GM19239 (cell line): ENCODE data around the gene GRK6.
A peak's percentile ranks its signal among the peaks of the same experiment; 100 is the strongest.

Experiments used
- DNase-seq: peaks from one replicate; pipeline ENCODE4 v3.0.0; 2011; ENCODE audit warnings: low spot score; ENCODE audit not compliant: insufficient read length
- FAIRE-seq: peaks from 2 replicates; lab custom pipeline; 2011; peaks lifted over from hg19 to GRCh38; lab: Jason Lieb, UNC

Gene GRK6

DNA sequence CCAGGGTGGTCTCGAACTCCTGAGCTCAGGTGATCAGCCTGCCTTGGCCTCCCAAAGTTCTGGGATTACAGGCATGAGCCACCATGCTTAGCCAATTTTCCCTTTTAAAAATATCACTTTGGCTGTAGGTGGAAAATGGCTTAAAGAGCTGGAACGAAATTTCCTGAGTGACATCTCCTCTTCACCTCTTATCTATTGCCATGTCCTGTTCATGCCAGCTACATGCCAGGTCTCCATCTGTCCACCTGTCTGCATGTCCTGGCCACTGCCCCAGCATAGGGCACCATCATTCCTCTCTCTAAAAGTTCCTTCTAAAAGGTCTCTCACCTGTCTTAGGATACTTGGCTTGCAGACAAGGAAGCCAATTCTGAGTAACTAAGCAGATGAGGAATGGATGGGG is 2.8 kb upstream of the GRK6 start:
- FAIRE-seq (no peak), DNase-seq (no peak)

DNA sequence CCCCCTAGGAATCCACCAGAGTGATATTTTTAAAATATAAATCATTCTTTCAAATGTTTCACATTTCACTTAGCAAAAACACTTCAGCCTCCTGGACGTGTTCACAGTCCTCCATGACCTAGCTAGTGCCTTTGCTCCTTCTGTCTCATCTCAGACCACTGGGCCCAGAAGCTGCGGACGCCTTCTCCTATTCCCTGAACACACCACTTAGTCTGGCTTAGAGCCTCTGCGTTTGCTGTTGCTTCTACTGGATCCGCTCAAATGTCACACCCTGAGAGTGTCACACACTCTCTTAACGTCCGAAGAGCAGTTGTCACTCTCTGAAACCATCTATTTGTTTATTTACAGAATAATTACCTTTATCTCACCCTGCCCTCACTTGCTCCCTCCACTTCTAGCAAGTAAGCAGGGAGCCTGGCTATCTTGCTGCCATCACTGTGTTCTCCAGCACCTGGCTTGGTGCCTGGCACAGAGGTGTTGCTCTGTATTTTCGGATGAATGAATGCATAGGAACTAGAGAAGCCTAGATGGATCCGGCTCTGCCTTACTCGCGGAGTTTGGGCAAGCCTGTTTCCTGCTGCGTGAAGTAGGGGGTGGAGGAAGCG is 1.2 kb upstream of the GRK6 start:
- no peak for DNase-seq

GRCh38 chr5:177425801-177426565 is 493 bp upstream of the GRK6 start:
- FAIRE-seq (peak; percentile 95), DNase-seq (peak; percentile 94)

More for the DNA sequence above, 1.2 kb upstream of the GRK6 start:
- FAIRE-seq, result no peak

DNA sequence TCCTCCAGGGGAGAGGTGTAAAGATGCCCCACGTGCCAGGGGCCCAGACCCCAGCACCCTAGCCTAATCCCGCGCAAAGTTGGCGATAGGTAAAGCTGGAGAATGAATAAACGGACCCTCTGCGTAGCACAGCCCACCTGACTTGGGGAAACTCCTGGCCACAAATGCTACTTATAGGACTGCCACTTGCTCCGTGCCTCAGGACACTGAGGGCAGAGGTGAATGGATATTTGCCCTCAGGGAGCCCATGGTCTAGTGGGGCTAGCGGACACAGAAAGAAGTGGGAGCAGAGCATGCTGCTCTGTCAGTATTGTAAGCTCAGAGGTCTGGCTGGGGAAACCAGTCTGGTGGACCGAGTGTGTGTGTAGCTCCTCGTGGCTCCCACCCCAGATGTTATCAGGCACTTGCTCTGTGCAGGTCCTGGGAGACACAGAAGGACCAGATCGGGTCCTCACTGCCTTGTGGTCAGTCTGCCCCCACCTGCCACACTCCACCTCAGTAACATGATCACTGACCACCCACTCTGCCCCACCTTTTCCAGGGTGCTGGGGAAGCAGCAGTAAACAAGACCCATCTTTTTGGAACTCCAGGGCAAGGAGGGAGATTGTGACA is 841 bp downstream of the GRK6 start:
- FAIRE-seq (no peak), DNase-seq (no peak)

DNA sequence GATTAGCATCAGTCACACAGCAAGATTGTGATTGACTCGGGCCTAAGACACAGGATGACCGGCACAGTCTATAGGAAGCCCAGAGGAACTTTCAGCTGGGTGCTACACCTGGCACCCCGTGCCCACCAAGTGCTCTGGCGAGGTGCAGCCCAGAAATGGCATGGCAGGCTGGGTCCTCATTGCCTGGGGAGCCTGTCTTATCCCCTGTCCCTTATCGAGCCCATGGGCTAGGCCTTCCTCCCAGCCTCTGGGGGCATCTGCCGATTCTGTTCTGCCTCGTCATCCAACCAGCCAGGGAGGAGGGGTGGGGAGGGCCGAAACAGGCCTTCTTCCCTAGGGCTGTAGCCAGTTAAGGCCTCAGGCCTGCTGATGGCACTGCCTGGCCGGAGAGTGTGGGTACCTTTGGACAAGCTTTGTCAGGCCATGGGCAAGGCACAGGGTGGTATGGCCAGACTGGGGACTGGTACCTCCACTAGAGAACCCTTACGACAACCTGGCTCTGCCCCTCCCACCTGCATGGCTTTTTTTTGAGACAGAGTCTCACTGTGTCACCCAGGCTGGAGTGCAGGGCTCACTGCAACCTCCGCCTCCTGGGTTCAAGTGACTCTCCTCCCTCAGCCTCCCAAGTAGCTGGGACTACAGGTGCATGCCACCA is 1.6 kb downstream of the GRK6 start:
- FAIRE-seq, result peak; percentile 81
- no peak for DNase-seq

GRCh38 chr5:177428574-177429217 is 2.2 kb downstream of the GRK6 start:
- FAIRE-seq, result no peak

GRCh38 chr5:177429248-177430040 is 3.0 kb downstream of the GRK6 start:
- FAIRE-seq (peak; percentile 83), DNase-seq (no peak)

More at GRCh38 chr5:177428574-177429217, 2.2 kb downstream of the GRK6 start:
- DNase-seq, result no peak

DNA sequence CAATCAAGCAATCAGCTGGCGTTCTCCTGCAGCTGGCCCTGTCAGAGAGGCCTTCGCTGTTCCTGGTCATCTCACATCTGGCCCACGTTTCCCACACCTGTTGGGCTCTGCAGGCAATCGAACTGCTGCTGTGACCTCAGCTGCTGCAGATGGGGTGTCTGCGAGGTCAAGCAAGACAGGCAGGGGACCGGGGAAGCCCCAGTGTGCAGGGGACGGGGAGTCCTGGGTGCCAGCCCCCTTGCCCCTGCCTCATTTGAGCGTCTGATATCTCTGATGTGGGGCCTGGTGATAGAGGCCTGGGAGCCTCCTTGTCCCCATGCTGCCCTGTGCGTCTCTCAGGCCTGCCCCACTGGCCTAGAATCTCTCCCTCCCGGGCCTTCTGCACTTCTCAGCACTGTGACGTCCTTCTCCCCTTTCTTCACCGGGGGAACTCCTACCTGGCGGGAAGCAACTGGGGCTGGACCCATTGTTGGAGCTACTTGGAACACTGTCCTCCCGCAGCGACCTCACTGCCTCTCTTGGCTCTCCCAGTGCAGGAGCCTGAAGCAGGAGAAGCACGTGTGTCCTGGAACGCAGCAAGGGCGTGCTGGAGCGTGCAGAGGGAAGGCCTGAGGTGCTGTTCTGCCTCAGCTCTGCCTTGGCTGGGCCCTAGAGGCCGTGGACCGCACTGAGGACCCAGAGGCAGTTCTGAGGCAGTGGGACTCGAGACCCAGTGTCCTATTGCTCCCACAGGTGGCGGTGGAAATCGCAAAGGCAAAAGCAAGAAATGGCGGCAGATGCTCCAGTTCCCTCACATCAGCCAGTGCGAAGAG is 3.9 kb downstream of the GRK6 start:
- FAIRE-seq (peak; percentile 81), DNase-seq (no peak)

- FAIRE-seq, result peak; percentile 74
- no peak for DNase-seq
Measured at GRCh38 chr5:177430972-177431316, 4.5 kb downstream of the GRK6 start.

DNA sequence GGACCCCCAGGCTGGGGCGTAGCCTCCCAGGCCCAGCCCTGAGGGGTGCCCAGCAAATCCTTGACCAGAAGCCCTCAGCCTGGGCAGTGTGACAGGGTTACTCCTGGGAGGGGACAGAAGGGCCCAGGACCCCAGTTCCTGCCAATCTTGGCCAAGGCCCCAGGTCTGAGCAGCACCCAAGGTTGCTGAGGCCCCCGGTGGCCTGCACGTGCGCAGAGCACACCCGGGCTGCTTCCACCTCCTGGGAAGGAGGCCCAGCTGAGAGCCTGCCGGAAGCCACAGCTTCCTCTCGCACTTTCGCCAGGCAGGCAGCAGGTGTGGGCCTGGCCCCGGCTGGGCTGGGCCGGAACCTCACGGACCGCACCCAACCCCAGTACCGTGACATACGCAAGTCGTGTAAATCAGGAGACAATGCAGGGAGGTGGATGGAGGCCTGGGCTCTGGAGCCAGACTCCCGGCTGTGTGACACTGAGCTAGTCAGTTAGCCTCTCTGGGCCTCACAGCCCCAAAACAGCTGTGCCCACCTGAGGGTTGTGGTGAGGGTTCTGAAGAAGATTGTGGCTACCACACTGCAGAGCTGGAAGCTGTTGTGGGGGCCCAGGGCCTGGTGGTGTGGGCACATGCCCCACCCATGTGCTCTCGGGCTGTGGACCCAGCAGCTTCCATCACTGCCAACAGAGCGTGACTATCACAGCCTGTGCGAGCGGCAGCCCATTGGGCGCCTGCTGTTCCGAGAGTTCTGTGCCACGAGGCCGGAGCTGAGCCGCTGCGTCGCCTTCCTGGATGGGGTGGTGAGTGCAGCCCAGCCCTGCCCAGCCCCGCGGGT is 5.1 kb downstream of the GRK6 start:
- FAIRE-seq, result peak; percentile 97
- DNase-seq, result no peak

DNA sequence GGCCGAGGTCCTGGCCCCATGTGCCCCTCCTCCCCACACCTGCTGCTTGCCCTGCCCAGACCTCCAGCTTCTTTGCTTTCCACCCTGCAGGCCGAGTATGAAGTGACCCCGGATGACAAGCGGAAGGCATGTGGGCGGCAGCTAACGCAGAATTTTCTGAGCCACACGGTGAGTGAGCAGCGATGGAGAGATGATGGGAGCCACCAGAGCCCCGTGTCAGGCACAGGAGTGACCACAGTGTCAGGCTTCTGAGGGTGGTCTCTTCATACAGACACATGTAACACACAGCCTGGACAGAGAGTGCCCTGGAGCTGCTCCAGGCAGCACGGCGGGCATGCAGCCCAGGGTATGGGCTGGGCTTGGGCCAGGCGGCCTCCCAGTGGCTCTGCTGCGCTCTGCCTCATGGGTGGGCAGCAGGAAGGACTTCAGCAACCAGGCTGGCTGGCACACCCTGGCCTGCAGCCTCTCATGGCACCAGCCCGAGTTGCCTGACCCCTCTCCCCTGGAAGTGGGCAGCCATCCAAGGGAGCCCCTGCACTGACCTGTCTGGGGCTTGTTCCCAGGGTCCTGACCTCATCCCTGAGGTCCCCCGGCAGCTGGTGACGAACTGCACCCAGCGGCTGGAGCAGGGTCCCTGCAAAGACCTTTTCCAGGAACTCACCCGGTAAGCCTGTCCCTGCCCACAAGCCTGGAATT is 5.8 kb downstream of the GRK6 start:
- FAIRE-seq (no peak), DNase-seq (no peak)

DNA sequence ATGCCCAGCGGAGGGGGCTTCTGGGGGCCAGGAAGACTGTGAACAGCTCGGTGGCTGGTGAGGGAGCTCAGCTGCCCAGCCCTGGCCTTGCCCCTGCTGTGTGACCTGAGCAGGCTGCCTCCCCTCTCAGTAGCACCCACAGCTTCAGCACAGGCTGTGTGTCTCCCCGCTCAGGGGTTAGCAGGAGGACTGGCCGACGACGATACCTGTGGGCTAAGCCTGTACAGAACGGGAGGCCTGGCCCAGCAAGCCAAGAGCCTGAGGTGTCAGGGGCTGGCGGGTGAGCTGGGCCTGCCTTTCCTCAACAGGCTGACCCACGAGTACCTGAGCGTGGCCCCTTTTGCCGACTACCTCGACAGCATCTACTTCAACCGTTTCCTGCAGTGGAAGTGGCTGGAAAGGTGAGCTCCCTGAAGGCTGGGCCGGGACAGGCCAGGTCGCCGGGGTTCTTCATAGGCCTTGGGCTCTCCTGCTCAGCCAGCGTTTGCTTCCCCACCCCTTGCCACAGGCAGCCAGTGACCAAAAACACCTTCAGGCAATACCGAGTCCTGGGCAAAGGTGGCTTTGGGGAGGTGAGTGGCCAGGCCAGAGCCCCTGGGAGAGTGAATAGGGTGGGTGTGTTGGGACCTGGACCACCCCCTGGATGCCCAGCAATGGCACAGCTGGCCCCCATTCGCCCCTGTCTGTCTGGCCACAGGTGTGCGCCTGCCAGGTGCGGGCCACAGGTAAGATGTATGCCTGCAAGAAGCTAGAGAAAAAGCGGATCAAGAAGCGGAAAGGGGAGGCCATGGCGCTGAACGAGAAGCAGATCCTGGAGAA is 6.6 kb downstream of the GRK6 start:
- FAIRE-seq (no peak), DNase-seq (no peak)

- no peak for FAIRE-seq
Measured at GRCh38 chr5:177433658-177434217, 7.3 kb downstream of the GRK6 start.

GRCh38 chr5:177434437-177434836 is 8.0 kb downstream of the GRK6 start:
- FAIRE-seq (no peak), DNase-seq (no peak)

More at GRCh38 chr5:177433658-177434217, 7.3 kb downstream of the GRK6 start:
- DNase-seq, result no peak

DNA sequence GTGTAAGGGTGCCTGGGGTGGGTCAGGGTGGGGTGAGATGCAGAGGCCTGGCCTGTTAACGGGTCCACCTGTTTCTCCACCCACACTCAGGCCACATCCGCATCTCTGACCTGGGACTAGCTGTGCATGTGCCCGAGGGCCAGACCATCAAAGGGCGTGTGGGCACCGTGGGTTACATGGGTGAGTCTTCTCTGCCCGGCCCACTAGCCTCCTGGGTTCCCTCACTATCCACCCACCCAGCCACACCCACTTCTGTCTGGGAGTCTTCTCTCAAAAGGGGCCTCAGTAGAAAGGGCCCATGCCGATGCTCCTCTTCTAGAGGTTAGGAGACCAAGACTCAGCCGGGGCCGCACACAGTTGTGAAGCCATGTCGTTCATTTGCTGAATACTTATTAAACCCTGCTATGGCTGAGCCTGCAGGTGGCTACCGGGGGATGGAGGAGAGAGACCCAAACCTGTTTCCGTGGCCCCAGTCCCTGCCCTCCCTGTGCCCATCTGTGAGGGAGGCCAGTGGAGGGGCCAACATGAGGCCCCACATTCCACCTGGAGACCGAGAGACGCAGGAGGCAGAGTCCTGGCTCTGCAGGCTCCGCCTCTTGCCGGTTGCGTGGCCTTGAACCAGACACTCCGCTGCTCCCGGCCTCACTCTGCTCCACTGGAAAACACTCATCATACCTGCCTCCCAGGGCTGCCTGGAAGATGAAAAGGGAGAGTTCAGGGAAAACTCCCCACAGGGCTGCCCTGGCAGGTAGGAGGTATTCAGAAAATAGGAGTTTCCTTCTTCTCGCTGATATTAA is 8.7 kb downstream of the GRK6 start:
- no peak for FAIRE-seq
- DNase-seq, result no peak
